ENCODE measurements around the gene MOB2. TPM values are rescaled to one million over a fixed set of nuclear protein-coding genes. Genes with fewer than 3 reads are reported as not detected.

The MOB2 gene
- total RNA-seq, 2 experiments from 2014 or later = 22.4 to 27.5 TPM

DNA sequence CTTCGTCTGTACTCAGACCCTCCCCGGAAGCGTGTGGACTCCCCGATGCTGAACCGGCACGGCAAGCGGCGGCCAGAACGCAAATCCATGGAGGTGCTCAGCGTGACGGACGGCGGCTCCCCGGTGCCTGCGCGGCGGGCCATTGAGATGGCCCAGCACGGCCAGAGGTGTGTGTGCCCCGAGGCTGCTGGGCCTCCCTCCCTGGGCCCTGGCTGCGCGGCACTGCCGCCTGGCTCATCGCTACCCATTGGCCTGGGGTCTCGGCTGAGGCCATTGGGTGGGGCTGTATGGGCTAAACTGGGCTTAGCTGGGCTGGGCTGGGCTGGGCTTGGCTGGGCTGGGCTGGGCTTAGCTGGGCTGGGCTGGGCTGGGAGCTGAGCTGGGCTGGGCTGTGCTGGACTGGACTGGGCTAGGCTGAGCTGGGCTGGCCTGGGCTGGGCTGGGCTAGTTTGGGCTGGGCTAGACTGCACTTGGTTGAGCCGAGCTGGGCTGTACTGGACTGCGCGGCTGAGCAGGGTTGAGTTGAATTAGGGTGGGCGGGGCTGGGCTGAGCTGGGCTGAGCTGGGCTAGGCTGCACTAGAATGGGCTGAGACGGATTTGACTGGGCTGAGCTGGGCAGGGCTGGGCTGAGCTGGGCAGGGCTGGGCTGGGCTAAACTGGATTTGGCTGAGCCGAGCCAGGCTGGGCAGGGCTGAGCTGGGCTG, 40.7 kb downstream of the MOB2 start:
- intact Hi-C loops (cut with micrococcal nuclease; ENCODE audit: unreplicated experiment) = no loop called here
- H3K36me3 ChIP-seq (ENCODE audit: insufficient read depth, low read length) = no peaks in the 10 kb centered on the region
- no peak overlapping the region for H3K4me3 ChIP-seq (ENCODE audit: low read depth, low read length, poor library complexity, severe bottlenecking)
- CTCF ChIA-PET (ENCODE audit: unreplicated experiment) = interaction anchor here (0.6 kb wide), 1 partner anchor 604 kb away, joined by 3 read pairs; the partner anchor contains the start of gene POLR2L
- BruUV-seq (replicated peaks) = no TSS peak
- H4K20me1 ChIP-seq (ENCODE audit: insufficient read depth, low read length) = no peaks in the 10 kb centered on the region
- H3K4me2 ChIP-seq (ENCODE audit: low read length) = no peak overlapping the region
- H3K79me2 ChIP-seq (ENCODE audit: insufficient read depth, low read depth, low read length) = no peaks in the 10 kb centered on the region
- H2AFZ ChIP-seq (ENCODE audit: low read length) = no peak overlapping the region
- DNase-seq (ENCODE audit: low spot score) = no peak
- no peaks in the 10 kb centered on the region for H3K9me3 ChIP-seq (ENCODE audit: low read length)
- TF ChIP-seq CTCF (conservative IDR thresholded peaks at IDR 0.05; ENCODE audit: low read length) (no peak), EZH2phosphoT487 (IDR thresholded peaks at IDR 0.05; ENCODE audit: borderline replicate concordance, low read depth, low read length) (no peak)
- H3K27ac ChIP-seq (ENCODE audit: low read depth, low read length, poor library complexity, severe bottlenecking) = no peak overlapping the region
- POLR2A ChIA-PET = no interaction called here
- H3K4me1 ChIP-seq (ENCODE audit: insufficient read depth, low read length, poor library complexity, severe bottlenecking) = no peaks in the 10 kb centered on the region
- no peaks in the 10 kb centered on the region for H3K9me2 ChIP-seq (ENCODE audit: insufficient read depth, low read length)

DNA sequence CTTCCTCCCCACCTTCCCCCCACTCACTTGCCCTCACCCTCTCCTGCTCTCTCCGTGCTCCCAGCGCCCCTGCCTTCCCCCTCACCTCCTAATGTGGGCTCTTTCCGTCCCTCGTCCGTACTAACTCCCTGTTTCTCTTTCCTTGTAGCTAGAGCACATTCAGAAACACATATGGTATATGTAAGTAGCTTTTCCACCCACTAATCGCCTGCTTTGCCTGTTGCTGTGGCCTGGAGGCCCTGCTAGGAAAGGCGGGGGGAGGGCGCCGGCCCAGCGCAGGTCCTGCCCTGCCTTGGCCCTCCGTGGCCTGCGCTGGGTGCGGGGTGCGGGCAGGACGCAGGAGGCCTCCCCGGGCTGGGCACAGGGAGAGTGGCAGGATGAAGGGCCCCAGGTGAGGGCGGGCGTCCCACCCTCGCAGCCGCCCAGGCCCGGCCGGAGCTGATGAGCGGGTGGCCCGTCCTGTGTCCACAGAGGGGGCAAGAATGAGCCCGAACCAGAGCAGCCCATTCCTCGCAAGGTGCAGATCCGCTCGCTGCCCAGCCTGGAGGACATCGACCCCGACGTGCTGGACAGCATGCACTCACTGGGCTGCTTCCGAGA, 41.7 kb downstream of the MOB2 start:
- Histone ChIP-seq H3K36me3 (ENCODE audit: insufficient read depth, low read length) (no peaks in the 10 kb centered on the region), H3K4me2 (ENCODE audit: low read length) (no peak overlapping the region), H3K9me2 (ENCODE audit: insufficient read depth, low read length) (no peaks in the 10 kb centered on the region), H3K4me1 (ENCODE audit: insufficient read depth, low read length, poor library complexity, severe bottlenecking) (no peaks in the 10 kb centered on the region), H4K20me1 (ENCODE audit: insufficient read depth, low read length) (no peaks in the 10 kb centered on the region), H2AFZ (ENCODE audit: low read length) (no peak overlapping the region), H3K9me3 (ENCODE audit: low read length) (no peaks in the 10 kb centered on the region), H3K27ac (ENCODE audit: low read depth, low read length, poor library complexity, severe bottlenecking) (no peak overlapping the region), H3K79me2 (ENCODE audit: insufficient read depth, low read depth, low read length) (no peaks in the 10 kb centered on the region), H3K4me3 (ENCODE audit: low read depth, low read length, poor library complexity, severe bottlenecking) (no peak overlapping the region)
- TF ChIP-seq CTCF (conservative IDR thresholded peaks at IDR 0.05; ENCODE audit: low read length) (no peak), EZH2phosphoT487 (IDR thresholded peaks at IDR 0.05; ENCODE audit: borderline replicate concordance, low read depth, low read length) (no peak)
- POLR2A ChIA-PET = no interaction called here
- CTCF ChIA-PET (ENCODE audit: unreplicated experiment) = interaction anchor here (0.5 kb wide), 1 partner anchor 704 kb away, joined by 3 read pairs; no protein-coding TSS in a partner anchor
- BruUV-seq (replicated peaks) = no TSS peak
- intact Hi-C loops (cut with micrococcal nuclease; ENCODE audit: unreplicated experiment) = no loop called here
- DNase-seq (ENCODE audit: low spot score) = no peak

- BruUV-seq (replicated peaks) = no TSS peak
These were observed 42.3 kb downstream of the MOB2 start for GRCh38 chr11:1444321-1444720.

More at GRCh38 chr11:1444321-1444720, 42.3 kb downstream of the MOB2 start:
- H3K27ac ChIP-seq (ENCODE audit: low read depth, low read length, poor library complexity, severe bottlenecking) = no peak overlapping the region
- no peaks in the 10 kb centered on the region for H3K36me3 ChIP-seq (ENCODE audit: insufficient read depth, low read length)
- no peak overlapping the region for H3K4me3 ChIP-seq (ENCODE audit: low read depth, low read length, poor library complexity, severe bottlenecking)
- H3K4me1 ChIP-seq (ENCODE audit: insufficient read depth, low read length, poor library complexity, severe bottlenecking) = no peaks in the 10 kb centered on the region
- H3K9me2 ChIP-seq (ENCODE audit: insufficient read depth, low read length) = no peaks in the 10 kb centered on the region
- ChIA-PET CTCF (ENCODE audit: unreplicated experiment) (no interaction called here), POLR2A (no interaction called here)
- no peaks in the 10 kb centered on the region for H4K20me1 ChIP-seq (ENCODE audit: insufficient read depth, low read length)
- TF ChIP-seq EZH2phosphoT487 (IDR thresholded peaks at IDR 0.05; ENCODE audit: borderline replicate concordance, low read depth, low read length) (no peak), CTCF (conservative IDR thresholded peaks at IDR 0.05; ENCODE audit: low read length) (no peak)
- DNase-seq (ENCODE audit: low spot score) = no peak
- H3K9me3 ChIP-seq (ENCODE audit: low read length) = no peaks in the 10 kb centered on the region
- no peak overlapping the region for H2AFZ ChIP-seq (ENCODE audit: low read length)
- no peaks in the 10 kb centered on the region for H3K79me2 ChIP-seq (ENCODE audit: insufficient read depth, low read depth, low read length)
- intact Hi-C loops (cut with micrococcal nuclease; ENCODE audit: unreplicated experiment) = no loop called here
- H3K4me2 ChIP-seq (ENCODE audit: low read length) = no peak overlapping the region
